ENCODE measurements around the gene DNAH6. TPM values are rescaled to one million over a fixed set of nuclear protein-coding genes. Genes with fewer than 3 reads are reported as not detected.

DNAH6 gene
- total RNA-seq, 1 experiment from 2014 or later, result 0.26 TPM

DNA sequence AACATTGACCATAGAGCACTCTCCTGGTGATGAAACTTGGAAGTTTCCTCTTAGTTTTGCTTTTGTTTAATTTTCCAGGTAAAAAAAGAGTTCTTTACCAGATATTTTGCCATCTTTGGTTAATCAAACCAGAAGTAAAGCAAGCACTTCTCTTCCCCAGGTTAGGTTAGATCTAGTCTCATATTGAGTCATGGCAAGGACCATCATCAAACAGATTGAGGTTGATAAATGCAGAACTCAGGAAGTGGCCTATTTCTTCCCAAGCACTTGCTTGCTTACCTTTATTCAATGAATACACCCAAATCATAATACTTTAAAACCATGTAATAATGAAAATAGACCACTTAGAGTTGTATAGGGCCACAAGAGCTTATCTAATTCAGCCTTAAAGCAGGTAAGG is 23.4 kb downstream of the DNAH6 start:
- H3K9me3 ChIP-seq (ENCODE audit: control insufficient read depth, low read depth, low read length), result no peaks in the 10 kb centered on the region
- TF ChIP-seq, protein P1, sequence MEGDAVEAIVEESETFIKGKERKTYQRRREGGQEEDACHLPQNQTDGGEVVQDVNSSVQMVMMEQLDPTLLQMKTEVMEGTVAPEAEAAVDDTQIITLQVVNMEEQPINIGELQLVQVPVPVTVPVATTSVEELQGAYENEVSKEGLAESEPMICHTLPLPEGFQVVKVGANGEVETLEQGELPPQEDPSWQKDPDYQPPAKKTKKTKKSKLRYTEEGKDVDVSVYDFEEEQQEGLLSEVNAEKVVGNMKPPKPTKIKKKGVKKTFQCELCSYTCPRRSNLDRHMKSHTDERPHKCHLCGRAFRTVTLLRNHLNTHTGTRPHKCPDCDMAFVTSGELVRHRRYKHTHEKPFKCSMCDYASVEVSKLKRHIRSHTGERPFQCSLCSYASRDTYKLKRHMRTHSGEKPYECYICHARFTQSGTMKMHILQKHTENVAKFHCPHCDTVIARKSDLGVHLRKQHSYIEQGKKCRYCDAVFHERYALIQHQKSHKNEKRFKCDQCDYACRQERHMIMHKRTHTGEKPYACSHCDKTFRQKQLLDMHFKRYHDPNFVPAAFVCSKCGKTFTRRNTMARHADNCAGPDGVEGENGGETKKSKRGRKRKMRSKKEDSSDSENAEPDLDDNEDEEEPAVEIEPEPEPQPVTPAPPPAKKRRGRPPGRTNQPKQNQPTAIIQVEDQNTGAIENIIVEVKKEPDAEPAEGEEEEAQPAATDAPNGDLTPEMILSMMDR (conservative IDR thresholded peaks at IDR 0.05), result no peak
- no peaks in the 10 kb centered on the region for H3K27me3 Mint-ChIP-seq (ENCODE audit: low read depth)
- H3K9ac ChIP-seq (ENCODE audit: extremely low read depth, insufficient read length, low read length), result no peak overlapping the region
- no peak overlapping the region for H4K8ac ChIP-seq (replicated peaks; ENCODE audit: insufficient read length, low read depth, low read length)
- no peak overlapping the region for H3T11ph ChIP-seq (ENCODE audit: low read length)
- no peak overlapping the region for H4K91ac ChIP-seq (ENCODE audit: insufficient read length, low read depth, low read length)
- no peak overlapping the region for H2BK5ac ChIP-seq (ENCODE audit: insufficient read length, low read length)
- H3K14ac ChIP-seq (ENCODE audit: insufficient read depth, low read length), result no peak overlapping the region
- H2AK5ac ChIP-seq (ENCODE audit: insufficient read length, low read length), result no peak overlapping the region
- H2BK20ac ChIP-seq (ENCODE audit: low read depth, low read length, poor library complexity, severe bottlenecking), result no peak overlapping the region
- no peak overlapping the region for H3K4ac ChIP-seq (ENCODE audit: low read depth, low read length)
- no peak overlapping the region for H3K27ac Mint-ChIP-seq
- H3K36me3 Mint-ChIP-seq (ENCODE audit: insufficient read depth in 1 of 3, low read depth in 3 of 3), result no peaks in the 10 kb centered on the region
- no peak overlapping the region for H3K56ac ChIP-seq (ENCODE audit: insufficient read length, low read depth, low read length)
- H3K27ac ChIP-seq (ENCODE audit: insufficient read length, low read depth, low read length), result no peak overlapping the region
- no peaks in the 10 kb centered on the region for H3K27me3 ChIP-seq (ENCODE audit: insufficient read depth, low read length)
- no peak overlapping the region for H3K23ac ChIP-seq (ENCODE audit: insufficient read length, low read depth, low read length)
- H4K5ac ChIP-seq (ENCODE audit: insufficient read length, low read depth, low read length), result no peak overlapping the region
- no peak overlapping the region for H2BK120ac ChIP-seq (ENCODE audit: low read depth, low read length, poor library complexity, severe bottlenecking)
- no peak overlapping the region for H2BK15ac ChIP-seq (ENCODE audit: low read depth, low read length)
- H3K9me3 Mint-ChIP-seq, result no peaks in the 10 kb centered on the region
- peaks cover 11 to 14% of the 10 kb centered on the region in 2 experiments for H3K4me1 Mint-ChIP-seq
- H3K4me2 ChIP-seq (ENCODE audit: insufficient read depth, insufficient read length, low read length), result no peak overlapping the region
- H3K18ac ChIP-seq (ENCODE audit: insufficient read length, low read depth, low read length), result no peak overlapping the region
- no peaks in the 10 kb centered on the region for H3K79me2 ChIP-seq (ENCODE audit: insufficient read depth, low read length)
- no peaks in the 10 kb centered on the region; the same call in 1 of the 2 replicates for H3K4me1 ChIP-seq (ENCODE audit: insufficient read depth, low read length)
- H2BK12ac ChIP-seq (ENCODE audit: insufficient read length, low read depth, low read length), result no peak overlapping the region
- H3K23me2 ChIP-seq (ENCODE audit: insufficient read length, low read depth, low read length, poor library complexity, severe bottlenecking), result no peaks in the 10 kb centered on the region
- DNase-seq, result no peak
- no peak overlapping the region for H3K4me3 Mint-ChIP-seq
- H3K79me1 ChIP-seq (ENCODE audit: insufficient read depth, low read depth, low read length, poor library complexity, severe bottlenecking), result no peaks in the 10 kb centered on the region
- no peaks in the 10 kb centered on the region for H4K20me1 ChIP-seq (ENCODE audit: control insufficient read depth, insufficient read depth, insufficient read length)
- H2AFZ ChIP-seq (ENCODE audit: low read length), result no peak overlapping the region
